Adrenal gland (tissue), 12 donors: ENCODE results near the gene CUEDC1. TPM values are rescaled to one million over a fixed set of nuclear protein-coding genes. Genes with fewer than 3 reads are reported as not detected.

Source experiments
- DNase-seq, 7 donors: peaks; one replicate each; pipeline ENCODE4 v3.0.0-alpha.2; 2019 to 2020
- H3K27ac ChIP-seq, 5 donors: fragments of 200-600 bp; sonication (generic) in 4 of 5; 1 replicate in 3 of 5; 2 replicates in 2 of 5; pipeline versions ENCODE4 v1.5.1 to v1.8.0; 2016 to 2020; ENCODE audit warnings: mild to moderate bottlenecking in 1 of 5
- H3K27me3 ChIP-seq: fragments of 200-600 bp; 2 replicates; pipeline ENCODE4 v1.8.0; 2021
- H3K36me3 ChIP-seq, 2 donors: fragments of 200-600 bp; replicated peaks in 1 of 2; 1 replicate in 1 of 2; 2 replicates in 1 of 2; pipeline versions ENCODE4 v1.5.1 to v1.8.0; 2018 to 2022
- H3K4me1 ChIP-seq, 2 donors: fragments of 200-600 bp; replicated peaks in 1 of 2; 1 replicate in 1 of 2; 2 replicates in 1 of 2; pipeline versions ENCODE4 v1.5.1 to v1.8.0; 2018 to 2021
- H3K4me3 ChIP-seq, 4 donors: fragments of 200-600 bp; sonication (generic) in 3 of 4; one replicate each; pipeline ENCODE4 v1.5.1; 2016 to 2018
- H3K9me3 ChIP-seq, 3 donors: fragments of 200-600 bp; sonication (generic) in 1 of 3; replicated peaks in 1 of 3; 1 replicate in 2 of 3; 2 replicates in 1 of 3; pipeline versions ENCODE4 v1.5.1 to v1.8.0; 2016 to 2021
- CTCF ChIP-seq, 6 experiments: fragments of 450-650 bp in 4 of 6; fragments of 200-600 bp in 2 of 6; sonication (generic) in 1 of 6; IDR thresholded peaks; 1 replicate in 5 of 6; 2 replicates in 1 of 6; pipeline versions ENCODE4 v1.5.1 to v1.8.0; 2016 to 2021; ENCODE audit warnings: antibody characterized with exemption in 6 of 6, mild to moderate bottlenecking in 2 of 6, moderate library complexity in 1 of 6
- POLR2A ChIP-seq, 2 donors: fragments of 450-650 bp; IDR thresholded peaks; one replicate each; pipeline ENCODE4 v1.6.1; 2017; ENCODE audit warnings: antibody characterized with exemption in 2 of 2, mild to moderate bottlenecking in 2 of 2, moderate library complexity in 1 of 2
- WGBS, 4 donors: extraction: QIAGEN DNeasy Blood & Tissue Kit in 2 of 4; methylation state at CpG; one replicate each; pipeline versions ENCODE4 v1.1.5 to v1.1.7; 2013 to 2017; 5-methylcytosine and 5-hydroxymethylcytosine counted together
- intact Hi-C, 2 donors: fragments of 100-400 bp; cut with DNase I; formaldehyde crosslinking; loops; one replicate each; pipeline versions ENCODE4 v1.14.1 to v1.15.0; 2022 to 2023
- polyA plus RNA-seq, 3 donors: library from polyadenylated mRNA; stranded (reverse); fragments of 200-250 nt in 2 of 3; fragments of 350-450 nt in 1 of 3; fragmentation: Illumina TruSeq in 1 of 3; extraction: RNeasy Lipid Tissue Mini Kit (QIAGEN cat#74804) in 1 of 3; gene quantifications; one replicate each; pipeline ENCODE4 v1.2.3, GENCODE V29; 2013 to 2014
- total RNA-seq, 9 donors: library from RNA; depleted of rRNA in 4 of 9; stranded (reverse); fragments of >200 nt in 4 of 9; fragments of 120-200 nt in 1 of 9; fragmentation: NEBNext Ultra II Directional in 1 of 9; extraction: Animal tissue kit (Norgen Biotek cat#: 25700) in 1 of 9; gene quantifications; one replicate each; pipeline versions ENCODE4 v1.1.0 to v1.2.4, GENCODE V29; 2013 to 2023
- donor health status: healthy with polysubstance abuse.
- donor health status: Bipolar disorder and iron deficiency.
- donor health status: DM: yes; HTN: yes; CAD: no.
- donor health status: DM: no; HTN: no; CAD: no.
- donor health status: DM: no; HTN: no; CAD: no.
- donor health status: DM: yes; HTN: yes; CAD: no.

Gene CUEDC1
- total and polyA plus RNA-seq, 12 donors = 9.4 to 47.3 (median 39.0) TPM

GRCh38 chr17:57916925-57917858 is 38.0 kb downstream of the CUEDC1 start:
- Histone ChIP-seq H3K4me1 (peaks cover 34 to 81% of the 10 kb centered on the region in 2 donors), H3K4me3 (no peak overlapping the region), H3K27ac (peak overlapping the region in 2 of 5 donors; percentile 13 to 35), H3K9me3 (no peaks in the 10 kb centered on the region), H3K27me3 (no peaks in the 10 kb centered on the region), H3K36me3 (no peaks in the 10 kb centered on the region)
- TF ChIP-seq CTCF (IDR thresholded peaks at IDR 0.05) (no peak), POLR2A (IDR thresholded peaks at IDR 0.05) (no peak)
- intact Hi-C loops = no loop called here
- peak in 2 of 7 donors; percentile 36 to 41 for DNase-seq
- WGBS, 4 donors = 70 to 75% (median 74%) methylated on average over 9 of the region's 9 CpGs

GRCh38 chr17:57915985-57916757 is 39.0 kb downstream of the CUEDC1 start:
- no peaks in the 10 kb centered on the region for H3K36me3 ChIP-seq
- H3K27me3 ChIP-seq = no peaks in the 10 kb centered on the region
- peaks cover 29 to 78% of the 10 kb centered on the region in 2 donors for H3K4me1 ChIP-seq
- no peak overlapping the region for H3K4me3 ChIP-seq
- H3K27ac ChIP-seq = peak overlapping the region in 3 of 5 donors; percentile 18 to 57 (median 35)
- H3K9me3 ChIP-seq = no peaks in the 10 kb centered on the region
- WGBS, 4 donors = 64 to 73% (median 70%) methylated on average over 16 to 19 of the region's 19 CpGs
- intact Hi-C loops = no loop called here
- TF ChIP-seq CTCF (IDR thresholded peaks at IDR 0.05) = no peak
- no peak for TF ChIP-seq POLR2A (IDR thresholded peaks at IDR 0.05)
- DNase-seq = peak in 5 of 7 donors; percentile 41 to 80 (median 57)

GRCh38 chr17:57915544-57915943 is 39.7 kb downstream of the CUEDC1 start:
- peak in 1 of 7 donors; percentile 41 for DNase-seq
- 51 to 73% (median 64%) methylated on average over 9 of the region's 9 CpGs for whole genome bisulfite sequencing, 4 donors
- Histone ChIP-seq H3K9me3 (no peaks in the 10 kb centered on the region), H3K27ac (peak overlapping the region in 3 of 5 donors; percentile 18 to 35 (median 21)), H3K27me3 (no peaks in the 10 kb centered on the region), H3K4me1 (peaks cover 23 to 72% of the 10 kb centered on the region in 2 donors), H3K36me3 (no peaks in the 10 kb centered on the region), H3K4me3 (no peak overlapping the region)
- intact Hi-C loops = no loop called here
- TF ChIP-seq CTCF (IDR thresholded peaks at IDR 0.05) = no peak
- no peak for TF ChIP-seq POLR2A (IDR thresholded peaks at IDR 0.05)
